HepG2 (cell line): Measurements from ENCODE around the gene PLAA. TPM values are rescaled to one million over a fixed set of nuclear protein-coding genes. Genes with fewer than 3 reads are reported as not detected.

Experiments used
- ATAC-seq: fragments of 200-7000 bp; cut with Tn5 transposase; 3 replicates; pipeline ENCODE4 v1.9.1; 2020; ENCODE audit warnings: mild to moderate bottlenecking, moderate library complexity
- BruUV-seq: library from RNA; stranded (reverse); fragments of 400-500 nt; replicated peaks from 2 replicates; lab custom pipeline; 2021; lab: Mats Ljungman, UMichigan
- CTCF ChIA-PET: fragments of 300-600 bp; formaldehyde crosslinking; extraction: SDS; loops from one replicate; lab custom pipeline; 2021; ENCODE audit warnings: low total read pairs, inconsistent platforms, low intra/inter-chr PET ratio; lab: Yijun Ruan, JAX
- POLR2A ChIA-PET: fragments of 350-600 bp; sonication (Branson Sonifier 250); formaldehyde crosslinking; loops from one replicate; lab custom pipeline; 2020; ENCODE audit warnings: antibody characterized with exemption, inconsistent platforms; lab: Yijun Ruan, JAX
- DNase-seq: peaks from one replicate; pipeline ENCODE4 v3.0.0-alpha.2; 2015; ENCODE audit warnings: low spot score
- FAIRE-seq: peaks from 3 replicates; lab custom pipeline; 2011; peaks lifted over from hg19 to GRCh38; lab: Jason Lieb, UNC
- H2AFZ ChIP-seq: one replicate; pipeline ENCODE4 v1.6.1; 2011; ENCODE audit warnings: low read length, inconsistent platforms
- H3K27ac ChIP-seq: fragments of 300-600 bp; 3 replicates; pipeline ENCODE4 v1.8.0; 2011; ENCODE audit warnings: mixed run types, mild to moderate bottlenecking, mixed read lengths, low read length, inconsistent platforms; ENCODE audit not compliant: insufficient read depth; ENCODE audit errors: extremely low read length
- H3K27me3 ChIP-seq, 2 experiments: fragments of 200-600 bp in 1 of 2; 2 replicates in 1 of 2; 3 replicates in 1 of 2; pipeline versions ENCODE4 v1.6.0 to v1.8.0; 2011; ENCODE audit warnings: low read length in 2 of 2, mild to moderate bottlenecking in 2 of 2, moderate library complexity in 2 of 2, inconsistent platforms in 1 of 2; ENCODE audit not compliant: insufficient read depth in 2 of 2, control insufficient read depth in 1 of 2
- H3K36me3 ChIP-seq, 2 experiments: fragments of 200-600 bp in 1 of 2; replicated peaks in 1 of 2; 2 replicates in 1 of 2; 3 replicates in 1 of 2; pipeline versions ENCODE4 v1.5.1 to v1.8.0; 2011; ENCODE audit warnings: low read length in 2 of 2, inconsistent platforms in 1 of 2; ENCODE audit not compliant: insufficient read depth in 2 of 2, control insufficient read depth in 1 of 2
- H3K4me1 ChIP-seq: 2 replicates; pipeline ENCODE4 v1.5.1; 2012; ENCODE audit warnings: low read length, inconsistent platforms; ENCODE audit not compliant: insufficient read depth
- H3K4me2 ChIP-seq: 2 replicates; pipeline ENCODE4 v1.6.0; 2011; ENCODE audit warnings: low read depth, low read length, inconsistent platforms
- H3K4me3 ChIP-seq, 3 experiments: fragments of 200-600 bp in 1 of 3; sonication (generic), shearing (Covaris generic) in 1 of 3; replicated peaks in 1 of 3; 2 replicates each; pipeline ENCODE4 v1.5.1; 2011 to 2016; ENCODE audit warnings: low read length in 3 of 3, inconsistent platforms in 2 of 3, low read depth in 2 of 3, mild to moderate bottlenecking in 2 of 3, control low read depth in 1 of 3, mixed read lengths in 1 of 3; ENCODE audit not compliant: insufficient read depth in 1 of 3
- H3K79me2 ChIP-seq: one replicate; pipeline ENCODE4 v1.6.1; 2011; ENCODE audit warnings: low read length, inconsistent platforms; ENCODE audit not compliant: insufficient read depth
- H3K9ac ChIP-seq: 2 replicates; pipeline ENCODE4 v1.6.0; 2011; ENCODE audit warnings: mild to moderate bottlenecking, low read depth, low read length, inconsistent platforms; ENCODE audit not compliant: insufficient read depth
- H3K9me3 ChIP-seq: 2 replicates; pipeline ENCODE4 v1.5.1; 2012; ENCODE audit warnings: mild to moderate bottlenecking, low read length
- H4K20me1 ChIP-seq: 2 replicates; pipeline ENCODE4 v1.6.0; 2011; ENCODE audit warnings: inconsistent platforms, mild to moderate bottlenecking, low read length, moderate library complexity; ENCODE audit not compliant: insufficient read depth
- FOXA3 ChIP-seq: IDR thresholded peaks from 2 replicates; pipeline ENCODE4 v1.6.1; 2016; ENCODE audit warnings: missing genetic modification reagents, missing compliant biosample characterization
- IRF2 ChIP-seq: IDR thresholded peaks from 2 replicates; pipeline ENCODE4 v1.6.1; 2018; ENCODE audit warnings: missing genetic modification reagents, missing compliant biosample characterization
- JUNB ChIP-seq: sonication (generic); formaldehyde crosslinking; IDR thresholded peaks from 2 replicates; pipeline ENCODE4 v1.8.0; 2022; ENCODE audit warnings: missing genetic modification reagents, mild to moderate bottlenecking, borderline replicate concordance
- KAT7 ChIP-seq: IDR thresholded peaks from 2 replicates; pipeline ENCODE4 v1.6.1; 2018; ENCODE audit warnings: borderline replicate concordance, missing compliant biosample characterization
- NR3C1 ChIP-seq: sonication (generic); formaldehyde crosslinking; IDR thresholded peaks from 2 replicates; pipeline ENCODE4 v1.4.0; 2020; ENCODE audit warnings: missing genetic modification reagents
- PRPF4 ChIP-seq: fragments of 200-400 bp; formaldehyde crosslinking; IDR thresholded peaks from 2 replicates; pipeline ENCODE4 v1.6.1; 2016; ENCODE audit warnings: low read length, low read depth; ENCODE audit not compliant: poor library complexity, severe bottlenecking
- SOX6 ChIP-seq, 2 experiments: fragments of 450-650 bp in 1 of 2; sonication (generic) in 1 of 2; formaldehyde crosslinking in 1 of 2; IDR thresholded peaks; 2 replicates each; pipeline versions ENCODE4 v1.4.0 to v1.6.1; 2017 to 2020; ENCODE audit warnings: antibody characterized with exemption in 1 of 2, mild to moderate bottlenecking in 1 of 2, missing genetic modification reagents in 1 of 2
- TBL1XR1 ChIP-seq: fragments of 150-350 bp; IDR thresholded peaks from 2 replicates; pipeline ENCODE4 v1.6.1; 2014; ENCODE audit warnings: borderline replicate concordance, low read length; ENCODE audit not compliant: partially characterized antibody
- ZNF280D ChIP-seq: sonication (generic); formaldehyde crosslinking; IDR thresholded peaks from 2 replicates; pipeline ENCODE4 v1.5.1; 2020; ENCODE audit warnings: mild to moderate bottlenecking, missing genetic modification reagents
- ZNF382 ChIP-seq: sonication (generic); formaldehyde crosslinking; IDR thresholded peaks from 2 replicates; pipeline ENCODE4 v1.5.0; 2020; ENCODE audit warnings: missing genetic modification reagents, mild to moderate bottlenecking, borderline replicate concordance
- ZNF75D ChIP-seq: sonication (generic); formaldehyde crosslinking; IDR thresholded peaks from 2 replicates; pipeline ENCODE4 v1.8.1; 2023; ENCODE audit warnings: missing genetic modification reagents, mild to moderate bottlenecking, borderline replicate concordance
- WGBS: methylation state at CpG from one replicate; pipeline ENCODE4 v1.1.6; 2017; ENCODE audit warnings: low lambda C conversion rate; 5-methylcytosine and 5-hydroxymethylcytosine counted together
- in situ Hi-C: cut with HindIII; loops from 2 replicates; pipeline ENCODE4 v1.10.0; 2017; ENCODE audit warnings: low pct_unique_long_range_greater_than_20kb; ENCODE audit not compliant: extremely low pct_ligation_motif_present
- intact Hi-C: fragments of 100-400 bp; cut with micrococcal nuclease; formaldehyde crosslinking; loops from one replicate; pipeline ENCODE4 v1.10.0; 2022; ENCODE audit not compliant: unreplicated experiment
- polyA plus RNA-seq, 8 experiments: library from polyadenylated mRNA; depleted of rRNA in 3 of 8; stranded (reverse) in 7 of 8; unstranded in 1 of 8; fragments of >200 nt; fragmentation: Illumina TruSeq in 4 of 8; extraction: Trizol in 4 of 8; gene quantifications; 2 replicates each; pipeline versions ENCODE4 v1.2.1 to v1.2.3, GENCODE V29; 2011 to 2016; ENCODE audit warnings: low read depth in 4 of 8, missing spikeins in 1 of 8, mixed read lengths in 1 of 8; ENCODE audit not compliant: insufficient read depth in 1 of 8
- total RNA-seq, 5 experiments: library from RNA; depleted of rRNA; stranded (reverse); fragments of >200 nt; fragmentation: Illumina TruSeq; extraction: Trizol; gene quantifications; 2 replicates each; pipeline ENCODE4 v1.2.3, GENCODE V29; 2016; ENCODE audit warnings: low read depth in 1 of 5

Gene PLAA
- total and polyA plus RNA-seq, 2 of the 13 experiments (the other 11 are each of a cell fraction or from before 2014, with no cell fraction given), result 5.8 to 22.9 TPM

GRCh38 chr9:26925609-26926008 lies 21.4 kb downstream of the PLAA start (continued):
- no peak for TF ChIP-seq ZNF280D (CRISPR knock-in tag)

GRCh38 chr9:26919698-26920097 lies 27.3 kb downstream of the PLAA start:
- Histone ChIP-seq H3K4me2 (no peak overlapping the region), H3K9me3 (no peaks in the 10 kb centered on the region), H3K36me3 (peaks cover 10 to 57% of the 10 kb centered on the region in 2 experiments), H3K79me2 (no peaks in the 10 kb centered on the region), H4K20me1 (no peaks in the 10 kb centered on the region), H3K27ac (no peak overlapping the region), H3K9ac (no peak overlapping the region), H3K27me3 (no peaks in the 10 kb centered on the region), H3K4me1 (no peaks in the 10 kb centered on the region), H2AFZ (no peak overlapping the region), H3K4me3 (no peak overlapping the region)
- BruUV-seq, result no TSS peak
- DNase-seq (no peak), FAIRE-seq (no peak), ATAC-seq (no peak)
- TF ChIP-seq PRPF4 (no peak), SOX6 (IDR thresholded peaks at IDR 0.05) (no peak), SOX6 (CRISPR knock-in tag; IDR thresholded peaks at IDR 0.05) (no peak), FOXA3 (no peak), TBL1XR1 (no peak), NR3C1 (CRISPR knock-in tag) (no peak), ZNF382 (no peak), JUNB (CRISPR knock-in tag) (no peak), KAT7 (no peak), ZNF75D (CRISPR knock-in tag) (no peak), IRF2 (no peak)
- in situ Hi-C loops, result no loop called here
- CTCF ChIA-PET, result no interaction called here
- intact Hi-C loops, result no loop called here
- POLR2A ChIA-PET, result no interaction called here
- 83% methylated on average over 1 of the region's 1 CpG for WGBS
